Measurements from ENCODE around the gene CYP19A1. TPM values are rescaled to one million over a fixed set of nuclear protein-coding genes. Genes with fewer than 3 reads are reported as not detected.

The CYP19A1 gene
- polyA plus RNA-seq, 1 experiment = not detected

DNA sequence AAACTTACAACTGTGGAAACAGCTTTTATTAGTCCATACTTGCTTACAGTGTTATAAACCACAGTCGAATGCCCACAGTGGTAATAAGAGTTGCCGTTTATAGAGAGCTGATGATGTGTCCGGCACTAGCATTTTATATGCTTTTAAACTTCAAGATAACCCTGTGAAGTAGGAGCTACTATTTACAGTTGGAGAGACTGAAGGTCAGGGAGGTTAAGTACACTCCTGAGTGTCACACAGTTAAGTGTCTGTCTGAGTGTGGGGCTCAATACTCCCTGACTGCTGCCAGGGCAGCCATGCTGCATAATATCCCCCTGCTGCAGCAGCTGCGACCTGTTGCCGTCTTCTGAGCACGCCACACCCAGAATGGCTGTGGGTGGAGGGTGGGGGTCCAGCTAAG, 153.8 kb downstream of the CYP19A1 start:
- POLR2A ChIA-PET = no interaction called here
- Histone ChIP-seq H3K27ac (ENCODE audit: low read depth, low read length) (no peak overlapping the region), H3K4me3 (ENCODE audit: low read depth, low read length) (no peak overlapping the region), H3K9me3 (ENCODE audit: control insufficient read depth, insufficient read depth, low read length) (no peaks in the 10 kb centered on the region), H3K27me3 (ENCODE audit: control insufficient read depth, insufficient read depth, low read length) (peaks cover 43% of the 10 kb centered on the region)
- TF ChIP-seq, protein P1, sequence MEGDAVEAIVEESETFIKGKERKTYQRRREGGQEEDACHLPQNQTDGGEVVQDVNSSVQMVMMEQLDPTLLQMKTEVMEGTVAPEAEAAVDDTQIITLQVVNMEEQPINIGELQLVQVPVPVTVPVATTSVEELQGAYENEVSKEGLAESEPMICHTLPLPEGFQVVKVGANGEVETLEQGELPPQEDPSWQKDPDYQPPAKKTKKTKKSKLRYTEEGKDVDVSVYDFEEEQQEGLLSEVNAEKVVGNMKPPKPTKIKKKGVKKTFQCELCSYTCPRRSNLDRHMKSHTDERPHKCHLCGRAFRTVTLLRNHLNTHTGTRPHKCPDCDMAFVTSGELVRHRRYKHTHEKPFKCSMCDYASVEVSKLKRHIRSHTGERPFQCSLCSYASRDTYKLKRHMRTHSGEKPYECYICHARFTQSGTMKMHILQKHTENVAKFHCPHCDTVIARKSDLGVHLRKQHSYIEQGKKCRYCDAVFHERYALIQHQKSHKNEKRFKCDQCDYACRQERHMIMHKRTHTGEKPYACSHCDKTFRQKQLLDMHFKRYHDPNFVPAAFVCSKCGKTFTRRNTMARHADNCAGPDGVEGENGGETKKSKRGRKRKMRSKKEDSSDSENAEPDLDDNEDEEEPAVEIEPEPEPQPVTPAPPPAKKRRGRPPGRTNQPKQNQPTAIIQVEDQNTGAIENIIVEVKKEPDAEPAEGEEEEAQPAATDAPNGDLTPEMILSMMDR (IDR thresholded peaks at IDR 0.05; ENCODE audit: low read depth, low read length) = no peak
- CTCF ChIA-PET = interaction anchor here (0.6 to 7.0 kb wide), 3 partner anchors 8 to 22 kb away, joined by 3 to 42 read pairs (median 3); no protein-coding TSS in a partner anchor
- no peak for DNase-seq (ENCODE audit: low read depth, low spot score)

DNA sequence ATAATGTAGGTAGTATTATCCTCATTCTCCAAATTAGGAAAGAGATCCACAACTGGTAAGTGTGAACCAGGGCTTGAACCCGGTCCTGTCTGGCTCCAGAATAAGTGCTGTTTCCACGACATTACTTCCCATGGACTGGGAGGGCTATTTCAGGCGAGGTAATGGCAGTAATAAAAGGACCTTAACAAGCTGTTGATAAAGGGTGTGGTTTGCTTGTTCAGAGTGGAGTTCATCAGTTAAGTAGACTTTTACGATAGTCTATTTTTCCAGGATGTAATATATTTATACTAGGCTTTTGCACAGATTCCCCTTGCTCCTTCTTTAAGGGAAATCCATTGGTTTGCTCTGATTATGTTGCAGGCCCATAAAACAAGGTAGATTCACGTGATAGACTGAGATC, 155.3 kb downstream of the CYP19A1 start:
- CTCF ChIA-PET = interaction anchor here (1.0 to 7.0 kb wide), 2 partner anchors 10 to 20 kb away, joined by 3 to 42 read pairs; no protein-coding TSS in a partner anchor
- TF ChIP-seq, protein P1 (IDR thresholded peaks at IDR 0.05; ENCODE audit: low read depth, low read length) = no peak
- Histone ChIP-seq H3K27ac (ENCODE audit: low read depth, low read length) (no peak overlapping the region), H3K9me3 (ENCODE audit: control insufficient read depth, insufficient read depth, low read length) (no peaks in the 10 kb centered on the region), H3K27me3 (ENCODE audit: control insufficient read depth, insufficient read depth, low read length) (peaks cover 45% of the 10 kb centered on the region), H3K4me3 (ENCODE audit: low read depth, low read length) (no peak overlapping the region)
- POLR2A ChIA-PET = no interaction called here
- no peak for DNase-seq (ENCODE audit: low read depth, low spot score)

DNA sequence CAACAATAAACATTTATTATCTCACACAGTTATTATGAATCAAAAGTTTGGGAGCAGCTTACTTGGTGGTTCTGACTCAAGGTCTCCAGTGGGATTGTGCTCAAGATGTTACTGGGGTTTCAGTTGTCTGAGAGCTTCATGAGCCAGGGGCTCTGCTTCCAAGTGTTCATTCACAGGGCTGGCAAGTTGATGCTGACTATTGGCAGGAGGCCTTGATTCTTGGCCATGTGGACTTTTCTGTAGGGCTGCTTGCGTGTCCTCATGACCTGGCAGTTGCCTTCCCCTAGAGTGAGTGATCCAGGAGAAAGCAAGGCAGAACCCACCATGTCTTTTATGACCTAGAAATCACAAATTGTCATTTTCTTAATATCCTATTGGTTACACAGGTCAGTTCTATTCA, 156.5 kb downstream of the CYP19A1 start:
- Histone ChIP-seq H3K27me3 (ENCODE audit: control insufficient read depth, insufficient read depth, low read length) (peaks cover 42% of the 10 kb centered on the region), H3K9me3 (ENCODE audit: control insufficient read depth, insufficient read depth, low read length) (no peaks in the 10 kb centered on the region), H3K27ac (ENCODE audit: low read depth, low read length) (peak overlapping the region; percentile 21), H3K4me3 (ENCODE audit: low read depth, low read length) (no peak overlapping the region)
- TF ChIP-seq, protein P1 (IDR thresholded peaks at IDR 0.05; ENCODE audit: low read depth, low read length) = no peak
- POLR2A ChIA-PET = no interaction called here
- DNase-seq (ENCODE audit: low read depth, low spot score) = no peak
- CTCF ChIA-PET = interaction anchor here (1.0 to 7.0 kb wide), 3 partner anchors 11 to 19 kb away, joined by 3 to 42 read pairs (median 6); no protein-coding TSS in a partner anchor

DNA sequence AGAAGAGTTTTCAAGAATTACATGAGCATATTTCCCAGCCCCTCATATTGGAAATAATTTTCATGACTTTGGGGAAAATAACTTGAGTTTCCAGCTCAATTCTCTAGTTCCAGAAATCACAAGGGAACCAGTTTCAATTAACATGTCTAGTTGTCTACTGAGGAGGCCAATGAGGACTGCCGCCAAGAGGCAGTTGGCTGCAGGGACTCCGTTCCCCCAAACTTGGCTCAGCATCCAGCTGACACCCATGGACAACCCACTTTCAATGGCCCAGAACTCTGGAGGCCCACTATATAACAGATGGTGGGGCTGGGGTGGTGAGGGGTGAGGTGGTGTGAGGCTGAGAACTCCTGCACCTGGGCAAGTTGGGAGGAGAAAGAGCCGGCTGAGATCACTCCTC, 157.2 kb downstream of the CYP19A1 start:
- POLR2A ChIA-PET = no interaction called here
- peaks cover 42% of the 10 kb centered on the region for H3K27me3 ChIP-seq (ENCODE audit: control insufficient read depth, insufficient read depth, low read length)
- no peak for DNase-seq (ENCODE audit: low read depth, low spot score)
- TF ChIP-seq, protein P1 (IDR thresholded peaks at IDR 0.05; ENCODE audit: low read depth, low read length) = no peak
- no peaks in the 10 kb centered on the region for H3K9me3 ChIP-seq (ENCODE audit: control insufficient read depth, insufficient read depth, low read length)
- no peak overlapping the region for H3K4me3 ChIP-seq (ENCODE audit: low read depth, low read length)
- no peak overlapping the region for H3K27ac ChIP-seq (ENCODE audit: low read depth, low read length)
- CTCF ChIA-PET = interaction anchor here (0.9 to 7.0 kb wide), 3 partner anchors 12 to 48 kb away, joined by 3 to 42 read pairs (median 6); no protein-coding TSS in a partner anchor

DNA sequence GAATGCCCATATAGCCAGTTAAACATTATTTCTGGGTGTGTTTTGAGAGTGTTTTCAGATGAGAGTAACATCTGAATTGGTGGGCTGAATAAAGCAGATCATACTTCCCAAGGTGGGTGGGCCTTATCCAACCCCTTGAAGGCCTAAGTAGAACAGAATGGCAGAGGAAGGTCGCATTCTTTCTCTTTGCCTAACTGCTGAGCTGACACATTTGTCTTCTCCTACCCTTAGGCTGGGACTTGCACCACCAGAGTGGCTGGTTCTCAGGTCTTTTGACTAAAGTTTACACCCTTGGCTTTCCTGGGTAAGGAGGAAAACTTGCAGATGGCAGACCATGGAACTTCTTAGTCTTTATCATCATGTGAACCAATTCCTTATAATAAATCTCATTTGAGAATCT, 157.9 kb downstream of the CYP19A1 start:
- ChIA-PET POLR2A (no interaction called here), CTCF (interaction anchor here (0.9 to 7.0 kb wide), 3 partner anchors 13 to 47 kb away, joined by 3 to 42 read pairs (median 6); no protein-coding TSS in a partner anchor)
- TF ChIP-seq, protein P1 (IDR thresholded peaks at IDR 0.05; ENCODE audit: low read depth, low read length) = no peak
- H3K4me3 ChIP-seq (ENCODE audit: low read depth, low read length) = no peak overlapping the region
- H3K27me3 ChIP-seq (ENCODE audit: control insufficient read depth, insufficient read depth, low read length) = peaks cover 36% of the 10 kb centered on the region
- H3K9me3 ChIP-seq (ENCODE audit: control insufficient read depth, insufficient read depth, low read length) = no peaks in the 10 kb centered on the region
- DNase-seq (ENCODE audit: low read depth, low spot score) = no peak
- no peak overlapping the region for H3K27ac ChIP-seq (ENCODE audit: low read depth, low read length)
